ENCODE results near the gene PAMR1. TPM values are rescaled to one million over a fixed set of nuclear protein-coding genes. Genes with fewer than 3 reads are reported as not detected.

The PAMR1 gene
- total and polyA plus RNA-seq, 2 donors (not counting 3 experiments of a cell fraction or from before 2014, with no cell fraction given): not detected

DNA sequence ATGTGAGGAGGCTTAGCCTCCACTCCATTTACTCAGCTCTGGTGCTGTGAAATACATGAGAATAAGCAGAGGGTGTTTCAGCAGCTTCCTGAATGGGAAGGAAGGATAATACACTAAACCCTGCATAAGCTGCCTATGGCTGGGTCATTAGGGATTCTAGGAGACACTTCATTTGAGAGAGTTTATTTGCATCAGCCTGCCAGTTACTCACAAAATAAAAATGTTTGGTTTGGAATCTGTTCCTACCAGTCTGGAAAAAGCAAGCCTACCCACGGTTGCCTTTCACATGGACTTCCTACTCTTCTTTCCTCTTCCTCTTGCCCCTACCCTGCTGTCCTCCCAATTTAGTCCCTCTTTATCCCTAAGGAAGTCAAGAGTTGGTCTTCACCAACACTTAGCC is 126.5 kb downstream of the PAMR1 start:
- no peaks in the 10 kb centered on the region for H3K36me3 ChIP-seq (ENCODE audit: control insufficient read depth in 2 of 2, extremely low read depth in 1 of 2, insufficient read depth in 2 of 2, low read length in 2 of 2)
- ChIA-PET CTCF (no interaction called here), POLR2A (no interaction called here)
- DNase-seq (ENCODE audit: low read depth, low spot score) (no peak), FAIRE-seq (no peak)
- peaks cover 0 to 13% of the 10 kb centered on the region in 2 experiments for H3K27me3 ChIP-seq (ENCODE audit: control insufficient read depth in 2 of 2, insufficient read depth in 2 of 2, low read length in 2 of 2)
- no peak overlapping the region for H2AFZ ChIP-seq (ENCODE audit: low read depth, low read length)
- TF ChIP-seq POLR2AphosphoS5 (IDR thresholded peaks at IDR 0.05; ENCODE audit: insufficient read depth, low read depth, low read length) (no peak), EZH2 (IDR thresholded peaks at IDR 0.05; ENCODE audit: borderline replicate concordance, low read depth, low read length, severe bottlenecking) (no peak), MYC (IDR thresholded peaks at IDR 0.05; ENCODE audit: low read depth, low read length) (no peak), CTCF (IDR thresholded peaks at IDR 0.05; ENCODE audit: extremely low read depth in 1 of 2, insufficient read depth in 1 of 2, low read depth in 1 of 2, low read length in 2 of 2) (no peak), GATA2 (IDR thresholded peaks at IDR 0.05; ENCODE audit: insufficient read depth, insufficient read length, low read depth, low read length) (no peak), POLR2A (IDR thresholded peaks at IDR 0.05; ENCODE audit: low read depth, low read length) (no peak), JUN (IDR thresholded peaks at IDR 0.05; ENCODE audit: borderline replicate concordance, insufficient read depth, insufficient read length, low read depth) (no peak), FOS (IDR thresholded peaks at IDR 0.05; ENCODE audit: borderline replicate concordance, insufficient read depth, low read length) (no peak)
- TF ChIP-seq, protein P1, sequence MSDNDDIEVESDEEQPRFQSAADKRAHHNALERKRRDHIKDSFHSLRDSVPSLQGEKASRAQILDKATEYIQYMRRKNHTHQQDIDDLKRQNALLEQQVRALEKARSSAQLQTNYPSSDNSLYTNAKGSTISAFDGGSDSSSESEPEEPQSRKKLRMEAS (IDR thresholded peaks at IDR 0.05; ENCODE audit: insufficient read depth, insufficient read length): no peak
- no peak overlapping the region for H3K4me2 ChIP-seq (ENCODE audit: insufficient read depth, low read length)
- H3K4me3 ChIP-seq (replicated peaks in 1 of 3; ENCODE audit: insufficient read depth in 1 of 3, low read depth in 1 of 3, low read length in 3 of 3): no peak overlapping the region
- no peaks in the 10 kb centered on the region for H4K20me1 ChIP-seq (replicated peaks; ENCODE audit: control insufficient read depth, extremely low read depth, insufficient read depth, low read length)
- H3K9ac ChIP-seq (replicated peaks; ENCODE audit: extremely low read depth, insufficient read depth, low read length): no peak overlapping the region
- H3K79me2 ChIP-seq (ENCODE audit: control insufficient read depth, insufficient read depth, low read length): no peaks in the 10 kb centered on the region
- H3K4me1 ChIP-seq (ENCODE audit: control insufficient read depth, extremely low read depth, insufficient read depth, low read length): no peaks in the 10 kb centered on the region
- no peak overlapping the region for H3K27ac ChIP-seq (ENCODE audit: insufficient read depth, low read depth, low read length)
- dilution Hi-C loops (cut with MboI; ENCODE audit: extremely low pct_ligation_motif_present, low sequenced_read_pairs): no loop called here
- intact Hi-C loops (cut with micrococcal nuclease): no loop called here
- no peaks in the 10 kb centered on the region for H3K9me3 ChIP-seq (replicated peaks; ENCODE audit: control insufficient read depth, insufficient read depth, low read length)
- BruUV-seq (replicated peaks): no TSS peak
- no peaks in the 10 kb centered on the region for H3K9me1 ChIP-seq (replicated peaks; ENCODE audit: control insufficient read depth, extremely low read depth, insufficient read depth, low read length)
